Measurements from ENCODE around the gene AGK. TPM values are rescaled to one million over a fixed set of nuclear protein-coding genes. Genes with fewer than 3 reads are reported as not detected.
A peak's percentile ranks its signal among the peaks of the same experiment; 100 is the strongest.

AGK gene
- total and polyA plus RNA-seq, 12 donors: 17.7 to 45.1 (median 38.3) TPM

- Histone ChIP-seq H3K27me3 (no peaks in the 10 kb centered on the region), H3K27ac (no peak overlapping the region), H3K4me1 (peaks cover 0 to 23% (median 2%) of the 10 kb centered on the region in 9 donors), H3K4me3 (no peak overlapping the region), H3K9me3 (no peaks in the 10 kb centered on the region), H3K36me3 (peaks cover 0 to 69% (median 6%) of the 10 kb centered on the region in 9 donors)
- TF ChIP-seq CTCF (IDR thresholded peaks at IDR 0.05): no peak
- DNase-seq: no peak
- intact Hi-C loops (cut with DNase I): loop anchor here in 1 of 10 donors (2.0 kb wide), 1 partner anchor 24 kb away; no protein-coding TSS in a partner anchor
- no peak for ATAC-seq
Observed at GRCh38 chr7:141679014-141679413, 127.8 kb downstream of the AGK start.

- 93 to 94% methylated on average over 27 of the region's 27 CpGs for WGBS, 2 donors
- H3K36me3 ChIP-seq: peaks cover 0 to 64% (median 19%) of the 10 kb centered on the region in 9 donors
- H3K27me3 ChIP-seq: no peaks in the 10 kb centered on the region
- H3K27ac ChIP-seq: no peak overlapping the region
- intact Hi-C loops (cut with DNase I): no loop called here
- ATAC-seq (no peak), DNase-seq (no peak)
- no peak for TF ChIP-seq CTCF (IDR thresholded peaks at IDR 0.05)
- no peak overlapping the region for H3K4me3 ChIP-seq
- peaks cover 0 to 27% (median 8%) of the 10 kb centered on the region in 9 donors for H3K4me1 ChIP-seq
- H3K9me3 ChIP-seq: no peaks in the 10 kb centered on the region
Observed at GRCh38 chr7:141685285-141686023, 134.2 kb downstream of the AGK start.

- 88 to 91% methylated on average over 3 of the region's 3 CpGs for WGBS, 2 donors
- no peak for TF ChIP-seq CTCF (IDR thresholded peaks at IDR 0.05)
Observed at GRCh38 chr7:141686074-141686473, 134.9 kb downstream of the AGK start.

DNA sequence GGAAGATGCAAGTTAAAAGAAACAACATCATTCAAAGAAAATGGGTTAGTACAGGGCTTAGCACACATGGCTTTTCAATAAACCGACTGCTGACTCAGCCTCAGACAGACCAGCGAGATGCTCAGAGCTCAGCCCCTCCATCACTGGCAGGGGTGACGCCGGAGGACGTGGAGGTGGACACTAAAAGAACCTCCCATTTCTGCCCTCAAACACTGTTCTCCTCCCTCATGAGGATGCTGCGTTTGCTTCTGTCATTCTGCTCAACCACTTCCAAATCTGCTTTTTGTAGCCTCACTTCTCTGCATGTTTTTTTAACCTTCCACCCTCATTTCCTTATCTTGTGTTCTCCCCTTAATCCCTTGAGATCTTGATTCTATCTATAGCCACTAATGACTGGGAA is 135.5 kb downstream of the AGK start:
- 50 to 60% methylated on average over 6 of the region's 6 CpGs for WGBS, 2 donors
- H3K4me1 ChIP-seq: peaks cover 0 to 27% (median 8%) of the 10 kb centered on the region in 9 donors
- ATAC-seq (peak; percentile 47 to 77 (median 58)), DNase-seq (no peak)
- intact Hi-C loops (cut with DNase I): no loop called here
- no peaks in the 10 kb centered on the region for H3K27me3 ChIP-seq
- peak overlapping the region in 2 of 10 donors; percentile 21 to 29 for H3K4me3 ChIP-seq
- peak overlapping the region in 4 of 10 donors; percentile 2 to 39 (median 15) for H3K27ac ChIP-seq
- H3K36me3 ChIP-seq: peaks cover 0 to 52% (median 19%) of the 10 kb centered on the region in 9 donors
- H3K9me3 ChIP-seq: no peaks in the 10 kb centered on the region
- TF ChIP-seq CTCF (IDR thresholded peaks at IDR 0.05): no peak

More at GRCh38 chr7:141686074-141686473, 134.9 kb downstream of the AGK start:
- H3K27ac ChIP-seq: peak overlapping the region in 1 of 10 donors; percentile 39
- no peak for ATAC-seq
- no peak overlapping the region for H3K4me3 ChIP-seq
- no peaks in the 10 kb centered on the region for H3K9me3 ChIP-seq
- H3K27me3 ChIP-seq: no peaks in the 10 kb centered on the region
- H3K4me1 ChIP-seq: peaks cover 0 to 27% (median 8%) of the 10 kb centered on the region in 9 donors
- no peak for DNase-seq
- H3K36me3 ChIP-seq: peaks cover 0 to 58% (median 19%) of the 10 kb centered on the region in 9 donors
- intact Hi-C loops (cut with DNase I): no loop called here

Measured in heart right ventricle (tissue), 16 donors.